ENCODE results near the gene REV3L.

The REV3L gene

DNA sequence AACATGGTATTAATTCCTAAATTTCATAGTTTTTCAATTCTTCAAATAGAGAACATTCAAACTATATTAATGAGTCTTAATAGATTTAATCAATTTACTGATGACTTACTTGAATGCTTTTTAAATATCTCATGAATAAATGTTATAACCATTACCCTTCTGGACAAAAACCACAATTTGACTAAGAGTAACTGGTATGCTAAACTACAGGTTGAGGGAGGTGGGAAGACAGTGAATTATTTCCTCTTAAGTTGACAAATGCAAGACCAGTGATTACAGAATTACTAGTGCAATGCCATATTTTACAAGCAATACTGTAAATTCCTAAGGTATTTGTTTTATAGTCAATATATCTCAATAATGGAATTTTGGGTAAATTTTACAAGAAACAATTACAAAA, 65.1 kb downstream of the REV3L start:
- no peak for DNase-seq

DNA sequence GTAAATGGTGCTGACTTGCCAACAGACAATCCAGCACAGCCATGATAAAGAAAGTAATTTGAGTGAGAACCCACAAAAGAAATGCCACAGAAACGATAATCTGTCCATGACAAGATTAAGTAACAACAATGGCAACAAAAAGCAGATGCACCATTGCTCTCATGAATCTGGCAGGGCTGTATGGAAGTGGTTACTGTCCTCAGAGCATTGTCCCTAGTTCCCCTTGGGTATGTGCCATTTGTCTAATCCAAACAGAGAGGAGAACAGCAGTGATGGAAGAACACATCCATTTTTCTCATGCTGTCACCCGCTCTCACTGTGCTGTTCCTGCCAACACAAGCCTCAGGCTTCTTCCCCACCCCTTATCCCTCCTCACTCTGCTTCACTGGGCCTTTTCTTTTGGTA, 65.8 kb downstream of the REV3L start:
- no peak for DNase-seq

DNA sequence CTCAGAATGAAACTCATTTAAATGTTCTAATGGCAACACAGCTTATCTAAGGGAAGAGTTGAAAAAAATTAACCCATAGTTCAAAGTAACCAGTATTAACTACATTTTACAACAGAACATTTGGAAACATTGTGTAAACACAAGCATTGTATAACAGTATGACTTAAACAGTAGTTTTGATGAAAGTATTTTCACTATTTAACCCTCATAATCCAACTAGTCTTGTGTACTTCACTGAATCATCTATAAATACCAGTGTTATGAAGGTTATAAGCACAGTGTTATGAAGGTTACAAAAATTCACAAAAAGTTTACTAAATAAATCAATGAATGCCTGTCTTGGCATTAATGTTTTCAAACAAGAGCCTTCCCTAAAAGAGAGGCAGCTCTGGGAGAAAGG, 66.5 kb downstream of the REV3L start:
- no peak for DNase-seq

DNA sequence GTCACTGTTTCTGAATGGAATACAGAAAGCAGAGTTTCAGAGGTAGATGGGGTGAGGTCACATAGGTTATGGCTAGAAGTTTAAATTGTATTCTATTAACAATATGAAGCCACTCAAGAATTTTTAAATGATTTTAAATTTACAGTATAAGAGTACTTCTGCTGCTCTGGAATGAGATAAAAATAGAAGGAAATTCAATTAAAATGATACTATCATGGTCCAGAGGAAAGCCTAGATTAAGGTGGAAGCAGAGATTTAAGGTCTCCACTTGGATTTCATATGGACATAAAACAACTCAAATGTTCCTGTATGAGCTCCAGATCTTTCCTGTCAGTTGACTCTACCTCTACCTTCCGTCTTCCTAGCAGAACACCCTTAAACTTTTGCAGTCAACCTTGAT, 68.6 kb downstream of the REV3L start:
- DNase-seq, result no peak

DNA sequence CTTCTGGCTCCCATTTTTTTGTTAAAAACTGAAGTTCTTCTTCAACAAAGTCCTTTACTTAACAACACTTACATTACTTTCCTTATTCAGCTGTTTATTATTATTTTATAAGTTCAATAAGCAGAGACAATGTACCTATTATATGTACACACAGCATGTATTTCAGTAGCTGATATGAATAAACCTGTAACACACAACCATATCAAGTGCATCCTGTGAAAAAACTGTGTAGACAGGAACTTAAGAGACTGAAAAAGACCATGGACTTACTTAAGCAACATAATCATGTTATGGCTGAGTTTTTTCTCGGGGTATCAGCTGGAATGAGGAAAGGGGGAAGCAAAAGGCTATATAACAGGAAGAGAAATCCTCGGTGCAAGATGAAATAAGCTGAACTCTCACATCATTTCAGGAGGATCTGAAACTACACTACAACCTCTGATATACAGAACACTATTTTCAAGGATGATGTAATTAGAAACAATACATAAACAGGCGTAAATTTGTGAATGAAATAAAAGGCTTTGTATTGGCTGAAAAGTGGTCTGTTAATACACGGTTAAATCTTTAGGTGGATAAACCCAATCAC, 70.9 kb downstream of the REV3L start:
- no peak for DNase-seq

DNA sequence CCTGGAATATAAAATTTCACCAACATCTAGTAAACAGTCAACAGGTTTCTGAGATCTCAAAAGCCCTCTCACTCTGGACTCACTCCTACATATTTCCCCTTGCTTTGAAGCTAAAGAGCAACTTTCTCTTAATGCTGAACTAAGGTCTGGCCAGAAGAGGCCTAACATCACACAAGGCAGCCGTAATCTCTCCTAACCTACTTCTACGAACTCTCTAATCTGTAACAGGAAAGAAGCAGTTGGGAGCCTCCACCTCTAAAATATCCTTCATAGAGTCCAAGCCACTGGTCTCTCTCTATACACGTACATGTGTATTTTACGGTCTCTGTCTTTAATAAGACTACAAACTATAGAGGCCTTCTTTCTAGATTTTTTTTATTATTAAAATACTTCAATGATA, 72.0 kb downstream of the REV3L start:
- DNase-seq, result no peak

DNA sequence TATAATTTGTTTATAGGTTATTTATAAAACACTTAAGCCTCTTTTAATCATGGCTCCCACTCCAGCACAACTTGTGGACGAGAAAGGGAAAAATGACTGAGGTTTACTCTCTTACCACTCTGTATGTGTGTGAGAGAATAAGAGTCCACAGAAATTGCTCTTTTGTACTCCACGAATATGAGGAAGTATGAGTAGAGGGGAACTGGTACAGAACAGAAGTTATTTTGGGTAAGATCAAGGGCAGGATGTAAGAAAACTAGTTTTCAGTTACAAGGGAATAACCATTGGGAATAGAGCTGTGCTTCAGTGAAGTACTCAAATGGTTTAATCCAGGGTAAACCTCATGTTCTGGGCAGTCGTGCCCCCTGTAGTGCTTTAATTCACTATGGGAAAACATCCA, 72.6 kb downstream of the REV3L start:
- no peak for DNase-seq

DNA sequence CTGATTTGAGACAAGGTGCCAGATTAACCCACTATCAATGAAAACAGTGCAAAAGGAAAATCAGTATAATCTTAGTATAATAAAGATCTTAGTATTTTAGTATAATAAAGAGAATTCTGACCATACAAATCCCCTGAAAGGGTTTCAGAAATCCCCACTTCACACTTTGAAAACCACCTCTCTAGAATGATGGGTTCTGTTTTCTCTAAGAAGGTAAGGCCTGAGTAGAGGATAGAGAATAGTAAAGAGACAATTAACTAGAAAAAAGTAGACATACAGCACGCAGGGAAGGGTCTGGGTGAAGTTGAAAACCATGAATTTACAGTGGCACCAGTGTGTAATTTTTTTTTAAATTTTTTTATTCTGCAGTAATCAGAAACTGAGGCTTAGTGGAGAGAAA, 73.6 kb downstream of the REV3L start:
- no peak for DNase-seq

DNA sequence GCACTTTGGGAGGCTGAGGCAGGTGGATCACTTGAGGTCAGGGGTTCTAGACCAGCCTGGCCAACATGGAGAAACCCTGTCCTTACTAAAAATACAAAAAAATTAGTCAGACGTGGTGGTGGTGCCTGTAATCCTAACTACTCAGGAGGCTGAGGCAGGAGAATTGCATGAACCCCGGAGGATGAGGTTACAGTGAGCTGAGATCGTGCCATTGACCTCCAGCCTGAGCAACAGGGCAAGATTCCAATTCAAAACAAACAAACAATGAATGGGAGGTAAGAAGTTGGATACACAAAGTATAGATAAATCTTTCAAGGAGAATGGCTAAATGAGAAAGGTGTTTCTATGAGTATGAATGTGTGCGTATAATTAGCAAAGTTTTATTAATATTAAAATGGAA, 75.3 kb downstream of the REV3L start:
- DNase-seq, result no peak

DNA sequence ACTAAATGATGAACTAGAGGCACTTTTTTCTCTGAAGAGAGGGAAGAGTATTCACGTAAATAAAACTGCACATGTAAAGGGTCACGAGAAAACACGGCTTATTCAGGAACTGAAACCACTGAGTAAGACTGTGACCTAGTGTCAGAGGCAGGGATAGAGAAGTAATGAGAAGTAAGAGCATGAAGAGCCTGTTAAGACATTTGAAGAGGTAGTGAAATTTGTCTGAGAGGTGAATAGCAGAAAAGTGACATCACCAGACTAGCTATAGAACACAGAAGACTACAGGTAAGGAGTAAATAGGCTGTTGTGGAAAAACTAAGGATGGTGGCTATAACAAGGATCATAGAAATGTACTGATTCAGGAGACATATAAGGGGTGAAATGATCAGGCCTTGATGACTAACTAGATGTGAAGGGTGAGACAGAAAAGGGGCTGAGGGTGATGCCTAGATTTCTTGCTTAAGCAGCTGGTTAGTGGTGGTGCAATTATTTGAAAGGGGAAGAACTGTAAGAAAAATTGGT, 76.8 kb downstream of the REV3L start:
- no peak for DNase-seq

DNA sequence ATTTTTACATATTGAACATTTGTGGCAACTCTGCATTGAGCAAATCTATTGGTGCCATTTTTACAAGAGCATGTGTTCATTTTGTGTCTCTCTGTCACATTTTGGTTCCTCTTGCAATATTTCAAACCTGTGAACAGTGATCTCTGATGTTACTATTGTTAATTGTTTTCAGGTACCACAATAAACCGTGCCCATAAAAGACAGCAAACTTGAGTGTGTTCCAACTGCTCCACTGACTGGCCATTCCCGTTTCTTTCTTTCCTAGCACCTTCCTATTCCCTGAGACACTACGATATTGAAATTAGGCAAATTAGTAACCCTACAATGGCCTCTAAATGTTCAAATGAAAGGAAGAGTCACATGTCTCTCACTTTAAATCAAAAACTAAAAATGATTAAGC, 79.6 kb downstream of the REV3L start:
- DNase-seq, result no peak

DNA sequence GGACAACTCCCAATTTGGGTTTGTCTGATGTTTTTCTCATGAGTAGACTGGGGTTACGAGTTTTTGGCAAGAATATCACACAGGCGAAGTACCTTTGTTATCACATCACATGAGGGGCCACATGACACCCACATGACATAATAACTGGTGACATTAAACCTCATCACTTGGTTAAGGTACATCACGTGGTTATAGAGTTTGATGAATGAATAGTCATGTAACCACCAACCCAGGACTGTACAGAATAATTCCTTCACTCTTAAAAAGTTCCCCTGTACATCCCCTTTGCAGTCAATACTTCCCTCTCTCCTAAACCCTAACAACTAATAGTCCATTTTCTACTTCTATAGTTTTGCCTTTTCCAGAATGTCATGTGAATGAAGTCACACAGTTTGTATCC, 83.4 kb downstream of the REV3L start:
- DNase-seq, result no peak

DNA sequence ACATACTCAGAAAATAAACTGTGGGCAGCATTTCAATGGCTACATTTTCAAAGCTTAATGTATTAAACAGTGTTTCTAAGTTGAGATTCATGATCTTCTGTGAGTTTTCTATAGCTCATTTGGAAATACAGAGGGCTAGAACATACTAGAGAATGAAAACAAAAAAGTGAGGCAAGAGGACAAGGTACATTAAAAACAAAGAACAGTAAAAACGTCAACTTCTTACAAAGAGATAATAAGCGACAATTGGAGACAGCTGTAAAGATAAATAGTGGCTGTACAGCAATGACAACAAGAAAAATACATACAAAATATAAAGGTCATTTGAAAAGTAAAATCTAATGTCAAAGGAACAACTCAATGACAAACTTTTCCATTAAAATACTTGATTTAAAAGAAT, 94.3 kb downstream of the REV3L start:
- no peak for DNase-seq

DNA sequence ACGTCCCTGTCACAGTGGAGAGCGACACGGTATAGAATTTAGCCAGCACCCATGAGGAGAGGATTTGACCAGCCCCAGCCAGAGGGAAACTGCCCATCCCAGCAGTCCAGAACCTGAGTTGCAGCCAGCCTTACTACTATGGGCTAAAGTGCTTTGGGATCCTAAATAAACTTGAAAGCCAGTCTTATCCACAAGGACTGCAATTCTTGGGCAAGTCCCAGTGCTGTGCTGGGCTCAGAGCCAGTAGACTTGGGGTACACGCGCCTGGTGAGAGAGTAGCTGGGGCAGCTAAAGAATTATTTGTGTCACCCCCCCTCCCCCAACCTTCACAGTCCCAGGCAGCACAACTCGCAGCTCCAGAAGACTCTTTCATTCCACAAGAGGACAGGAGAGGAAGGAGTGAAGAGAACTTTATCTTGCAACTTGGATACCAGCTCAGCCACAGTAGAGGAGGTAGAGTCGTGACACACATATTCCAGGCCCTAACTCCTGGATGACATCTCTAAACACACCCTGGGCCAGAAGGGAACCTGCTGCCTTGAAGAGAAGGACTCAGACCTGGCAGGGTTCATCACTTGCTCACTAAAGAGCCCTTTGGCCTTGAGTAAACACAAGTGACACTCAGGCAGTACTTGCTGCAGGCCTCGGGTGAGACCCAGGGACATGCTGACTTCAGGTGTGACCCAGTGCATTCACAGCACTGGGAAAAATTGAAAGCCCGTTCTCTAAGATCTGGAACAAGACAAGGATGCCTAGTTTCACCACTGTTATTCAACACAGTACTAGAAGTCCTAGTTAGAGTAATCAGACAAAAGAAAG, 100.3 kb downstream of the REV3L start:
- no peak for DNase-seq

DNA sequence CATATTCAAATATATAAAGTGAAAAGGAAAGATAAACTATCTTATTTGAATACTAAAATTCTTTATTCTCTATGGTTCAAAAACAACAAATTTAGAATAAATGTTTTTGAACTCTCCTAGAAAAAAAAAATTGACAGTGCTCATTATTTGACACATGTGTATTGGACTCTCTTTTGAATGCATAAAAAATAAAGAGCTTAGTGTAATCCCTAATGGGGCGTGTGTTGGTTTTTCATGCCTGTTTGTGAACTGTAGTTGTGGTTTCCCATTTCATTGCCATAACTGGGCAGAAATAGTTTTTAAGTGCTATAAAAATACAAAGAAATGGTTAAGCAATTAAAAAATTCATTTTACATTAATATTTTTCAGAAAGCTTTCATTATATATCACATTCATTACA, 101.3 kb downstream of the REV3L start:
- DNase-seq, result no peak

DNA sequence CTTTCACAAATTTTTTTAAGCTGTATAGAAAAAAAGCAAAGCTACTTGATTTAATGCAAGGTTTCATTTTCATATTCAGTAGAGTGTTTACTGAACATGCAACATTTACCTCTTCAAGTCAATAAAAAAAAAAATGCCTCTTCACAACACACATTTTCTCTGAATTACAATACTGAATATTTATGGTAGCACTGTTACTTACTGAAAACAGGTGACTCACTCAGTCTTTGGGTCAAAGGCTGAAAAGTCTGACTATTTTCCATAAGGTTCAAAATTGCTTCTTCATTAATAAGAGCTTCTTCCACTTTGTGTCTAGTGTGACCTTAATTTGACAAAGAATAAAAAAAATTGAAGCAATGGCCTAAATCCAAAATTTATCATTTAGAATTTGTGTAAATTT, 101.9 kb downstream of the REV3L start:
- no peak for DNase-seq

DNA sequence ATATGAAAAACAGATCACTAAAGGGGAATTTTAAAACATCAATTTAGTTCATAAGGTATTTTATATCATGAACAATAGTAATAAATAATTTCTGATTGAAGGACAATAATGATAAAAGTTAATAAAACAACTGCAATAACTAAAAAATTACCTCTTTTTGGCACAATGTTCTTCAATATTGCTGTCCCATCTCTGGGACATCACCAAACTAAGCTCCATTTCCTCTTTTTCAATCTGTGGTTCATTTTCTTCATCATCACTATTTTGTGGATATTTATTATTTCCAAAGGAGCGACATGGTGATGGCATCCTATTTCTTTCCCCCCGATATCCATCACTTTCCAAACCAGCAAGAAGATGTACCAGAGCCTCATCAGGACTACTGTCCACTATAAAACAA, 103.2 kb downstream of the REV3L start:
- no peak for DNase-seq

DNA sequence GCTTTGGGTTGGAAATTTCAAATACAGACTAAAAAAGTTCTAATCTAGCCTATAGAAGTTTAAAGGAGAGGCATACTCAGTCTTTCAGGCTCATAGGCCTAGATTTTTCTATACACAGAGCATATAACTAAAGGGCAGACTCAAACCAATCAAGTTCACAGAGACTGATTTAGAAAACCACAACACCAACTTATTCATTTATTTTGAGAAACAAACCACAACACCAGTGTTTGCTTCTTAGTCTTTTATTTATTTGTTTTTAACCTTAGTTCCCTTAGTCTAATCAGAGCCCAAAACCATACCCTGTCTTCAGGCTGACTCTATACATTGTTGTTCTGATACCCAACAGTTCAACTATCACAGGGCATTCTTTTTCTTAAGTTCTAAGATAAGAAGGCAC, 103.7 kb downstream of the REV3L start:
- DNase-seq, result no peak

DNA sequence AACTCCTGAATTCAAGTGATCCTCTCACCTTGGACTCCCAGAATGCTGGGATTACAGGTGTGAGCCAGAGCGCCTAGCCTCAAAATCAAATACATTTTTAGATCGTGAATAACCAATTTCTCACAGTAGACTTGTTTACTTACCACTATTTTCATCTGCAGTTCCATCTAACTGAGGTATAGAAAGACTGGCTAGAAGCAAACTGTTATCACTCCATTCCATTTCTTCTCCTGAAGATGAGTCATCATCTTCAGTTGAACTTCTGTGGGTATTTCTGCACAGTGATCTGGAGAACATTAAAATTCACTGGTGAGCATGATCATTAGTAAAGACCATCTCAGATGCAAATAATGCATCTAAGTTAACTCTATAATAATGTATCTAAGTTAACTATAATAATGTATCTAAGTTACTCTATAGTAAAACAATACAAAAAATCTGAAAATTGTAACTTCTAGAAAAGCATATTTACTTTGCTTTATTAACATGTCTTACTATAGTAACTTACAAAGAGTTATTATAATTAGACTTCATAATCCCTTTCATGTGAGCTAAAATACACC, 105.4 kb downstream of the REV3L start:
- no peak for DNase-seq

DNA sequence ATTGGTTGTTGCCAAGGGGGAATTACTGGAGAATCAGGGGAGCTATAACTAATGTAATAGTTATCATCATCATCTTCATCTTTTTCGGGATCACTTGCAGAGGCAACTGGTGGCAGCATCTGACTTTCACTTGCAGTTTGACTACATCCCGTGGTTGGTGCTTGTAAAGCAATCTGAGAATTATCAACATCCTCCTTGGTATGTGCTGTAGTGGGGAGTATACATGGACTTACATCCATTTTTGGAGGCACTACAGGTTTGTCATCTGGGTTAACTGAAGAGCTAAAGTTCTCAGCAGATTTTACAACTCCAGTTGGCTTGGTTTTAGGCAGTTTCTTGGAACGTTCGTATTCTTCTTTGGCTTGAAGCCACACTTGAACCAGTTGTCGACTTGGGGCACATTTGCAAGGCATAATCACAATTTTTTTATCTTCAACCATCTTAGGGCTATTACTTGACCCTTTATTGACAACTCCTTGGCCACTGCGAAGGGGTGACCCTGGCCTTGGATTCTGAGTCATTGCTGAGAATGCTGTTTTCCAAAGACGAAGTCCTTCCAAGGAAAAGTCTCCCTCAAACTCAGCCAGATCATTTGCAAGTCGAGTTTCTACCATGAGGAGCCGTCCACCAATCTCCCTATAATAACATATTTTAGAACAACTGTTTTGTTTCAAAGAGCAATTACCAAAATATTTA, 115.5 kb downstream of the REV3L start:
- DNase-seq, result no peak

DNA sequence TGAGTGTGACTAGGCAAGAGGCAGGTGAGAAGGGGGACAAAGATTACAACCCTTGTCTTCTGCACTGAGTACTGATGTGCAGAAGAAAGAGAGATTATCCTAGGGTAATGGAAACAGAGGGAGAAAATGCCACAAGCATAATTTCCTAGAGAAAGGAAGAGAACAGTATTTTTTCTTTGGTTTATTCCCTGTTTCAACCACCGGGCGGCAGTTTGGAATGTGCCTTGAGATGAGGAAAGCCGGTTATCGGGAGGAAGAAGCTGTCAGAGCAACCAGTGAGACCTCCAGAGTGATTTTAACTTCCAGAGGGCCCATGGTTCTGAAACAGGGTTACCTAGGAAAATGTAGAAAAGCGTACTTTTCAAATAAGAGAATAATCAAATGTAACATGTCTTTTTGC, 121.4 kb downstream of the REV3L start:
- DNase-seq, result no peak

DNA sequence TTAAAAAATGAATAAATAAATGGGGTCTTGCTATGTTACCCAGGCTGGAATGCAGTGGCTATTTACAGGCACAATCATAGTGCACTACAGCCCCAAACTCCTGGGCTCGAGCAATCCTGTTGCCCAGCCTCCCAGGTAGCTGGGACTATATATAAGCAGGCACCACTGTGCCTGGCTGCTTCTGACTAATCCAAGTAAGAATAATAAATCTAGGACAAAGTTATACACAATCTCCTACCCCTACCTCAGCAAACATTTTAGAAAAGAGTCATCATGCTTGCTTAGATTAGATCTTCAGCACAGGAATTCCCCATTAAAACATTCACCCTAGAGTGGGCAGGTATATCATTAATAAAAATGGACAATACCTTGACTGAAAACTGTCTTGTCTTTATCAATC, 124.6 kb downstream of the REV3L start:
- DNase-seq, result no peak

DNA sequence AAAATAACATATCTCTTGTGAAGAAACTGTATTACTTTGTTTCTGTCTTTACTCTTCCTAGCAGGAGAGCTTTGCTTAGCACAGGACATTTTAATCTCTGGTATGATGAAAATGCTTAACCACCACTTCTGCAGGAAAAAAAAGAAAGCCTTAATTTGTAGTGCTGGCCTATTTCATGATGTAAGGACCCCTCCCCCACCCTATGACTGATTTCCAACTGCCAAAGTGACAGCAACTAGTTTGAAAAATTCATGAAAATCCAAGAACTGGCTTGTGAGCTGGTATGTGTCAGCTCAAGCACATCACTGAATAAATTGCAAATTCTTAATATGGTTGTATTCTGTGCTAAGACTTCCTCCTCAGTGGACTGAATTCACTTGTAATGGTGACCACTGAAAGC, 125.3 kb downstream of the REV3L start:
- no peak for DNase-seq

DNA sequence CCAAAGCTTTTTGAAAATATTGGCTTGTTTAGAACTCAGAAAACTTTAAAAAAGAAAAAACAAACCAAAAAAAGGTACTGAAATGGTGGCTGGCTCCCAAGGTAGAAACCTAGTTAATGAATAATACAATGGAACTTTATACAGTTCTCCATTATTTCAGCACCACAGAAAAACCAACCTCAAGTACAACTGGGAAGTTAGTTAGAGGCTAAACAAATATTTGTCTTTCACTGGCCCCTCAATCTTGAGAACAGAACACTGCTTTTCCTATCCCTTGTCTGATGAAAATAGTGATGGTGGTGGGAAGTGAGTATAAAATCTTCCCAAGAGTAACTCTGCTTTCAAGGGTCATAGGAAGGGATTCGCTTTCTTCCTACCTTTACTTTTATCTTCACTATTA, 126.5 kb downstream of the REV3L start:
- DNase-seq, result no peak

Measured in left hindlimb (tissue), 1 donor.